CD4-positive, alpha-beta T cell treated with Interleukin-1 beta for 1 hour (primary cell): ENCODE measurements around the gene CD55.

ENCODE experiments used
- DNase-seq, 2 donors: peaks; one replicate each; pipeline ENCODE4 v3.0.0-alpha.2; 2020 to 2022

Gene CD55

DNA sequence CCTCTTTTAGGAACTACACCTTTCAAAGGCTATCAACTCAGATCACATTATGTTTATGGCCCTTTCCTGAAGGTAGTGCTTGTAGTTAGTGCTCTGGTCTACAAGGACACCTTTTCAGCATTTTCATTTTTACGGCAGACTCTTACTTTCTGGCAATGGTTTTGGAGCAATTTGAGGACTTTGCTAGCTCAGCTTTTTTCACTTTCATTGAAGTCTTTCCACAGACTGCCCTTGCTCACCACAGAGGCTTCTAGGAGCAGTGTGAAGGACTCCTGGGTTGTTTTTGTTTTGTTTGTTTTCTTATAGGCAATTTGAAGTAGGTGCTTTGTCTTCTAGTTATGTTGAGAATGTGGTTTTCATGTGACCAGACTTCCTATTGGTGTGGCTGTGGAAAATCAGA lies 43.1 kb downstream of the CD55 start:
- no peak for DNase-seq

GRCh38 chr1:207365063-207365462 lies 43.6 kb downstream of the CD55 start:
- DNase-seq: no peak

DNA sequence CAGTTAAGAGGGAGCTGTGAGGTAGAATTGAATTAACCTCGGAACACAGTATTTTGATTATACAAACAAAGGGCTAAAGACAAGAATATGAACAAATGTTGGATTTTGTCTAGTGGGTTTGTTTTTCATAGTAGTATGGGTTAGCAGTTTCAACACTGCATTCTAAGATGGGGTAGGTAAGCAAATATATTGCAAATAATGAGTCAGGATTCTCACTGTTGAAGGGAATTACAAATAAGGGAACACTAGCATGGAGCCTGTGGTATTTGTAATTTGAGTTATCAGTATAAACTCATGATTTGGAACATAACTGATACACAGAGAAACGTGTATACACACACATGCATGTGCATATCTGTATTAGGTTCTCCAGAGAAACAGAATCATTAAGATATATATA lies 44.5 kb downstream of the CD55 start:
- no peak for DNase-seq

- no peak for DNase-seq
Measured at GRCh38 chr1:207388721-207389120, 67.2 kb downstream of the CD55 start.

- DNase-seq: no peak
Measured at GRCh38 chr1:207389728-207390464, 68.4 kb downstream of the CD55 start.

DNA sequence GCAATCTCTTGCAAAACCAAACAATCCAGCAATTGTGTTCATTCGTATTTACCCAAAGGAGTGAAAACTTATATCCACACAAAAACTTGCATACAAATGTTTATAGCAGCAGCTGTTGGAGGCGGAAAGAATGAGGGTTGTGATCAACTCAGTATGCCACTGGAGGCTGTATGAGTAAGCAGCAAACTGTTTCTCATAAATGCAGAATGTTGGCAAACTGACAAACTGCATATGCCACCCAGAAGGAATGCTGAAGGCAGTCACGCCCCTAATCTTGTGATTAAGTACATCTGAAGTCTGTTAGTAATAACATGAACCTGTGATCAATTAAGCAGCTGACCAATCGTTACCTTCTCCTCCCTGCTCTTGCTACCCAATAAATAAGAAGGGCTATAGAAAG lies 72.1 kb downstream of the CD55 start:
- DNase-seq: no peak

- no peak for DNase-seq
Measured at GRCh38 chr1:207396168-207396746, 74.8 kb downstream of the CD55 start.

GRCh38 chr1:207397525-207397926 lies 76.0 kb downstream of the CD55 start:
- no peak for DNase-seq

DNA sequence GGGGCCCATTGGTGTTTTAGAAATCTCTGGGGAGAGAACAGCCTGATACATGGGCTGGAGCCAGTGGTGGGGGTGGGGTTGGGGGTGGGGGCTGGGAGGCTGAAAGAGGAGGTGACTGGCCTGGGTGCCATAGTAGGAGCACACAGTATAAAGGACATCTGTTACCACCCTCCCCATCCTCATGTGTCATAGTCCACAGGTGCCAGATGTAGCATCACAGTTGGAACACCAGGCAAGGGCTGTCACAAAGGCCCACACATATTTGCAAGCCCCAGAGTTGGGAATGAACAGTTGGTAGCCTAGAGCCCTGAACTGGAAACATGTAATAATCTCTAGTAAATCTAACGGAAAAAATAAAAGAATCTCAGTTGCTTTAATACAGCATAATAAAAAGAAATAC lies 77.5 kb downstream of the CD55 start:
- DNase-seq: no peak

DNA sequence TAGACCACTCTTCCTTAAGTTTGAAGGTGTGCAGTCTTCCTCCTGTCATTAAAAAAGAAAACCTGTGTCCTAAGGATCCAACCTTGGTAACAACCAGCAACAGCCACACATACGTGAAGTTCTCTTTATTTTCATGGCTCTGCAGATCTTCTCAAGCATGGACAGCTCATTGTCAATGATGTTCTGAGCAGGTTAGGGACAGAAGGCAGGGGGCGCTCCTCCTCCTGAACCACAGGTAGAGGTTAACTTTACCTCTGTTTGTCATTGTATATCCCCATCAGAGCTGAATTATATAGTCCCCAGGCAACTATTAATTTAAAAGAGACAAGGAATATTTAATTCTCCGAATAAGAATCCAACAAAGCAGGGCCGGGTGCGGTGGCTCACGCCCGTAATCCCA lies 80.1 kb downstream of the CD55 start:
- no peak for DNase-seq

GRCh38 chr1:207402744-207403143 lies 81.3 kb downstream of the CD55 start:
- DNase-seq: no peak

DNA sequence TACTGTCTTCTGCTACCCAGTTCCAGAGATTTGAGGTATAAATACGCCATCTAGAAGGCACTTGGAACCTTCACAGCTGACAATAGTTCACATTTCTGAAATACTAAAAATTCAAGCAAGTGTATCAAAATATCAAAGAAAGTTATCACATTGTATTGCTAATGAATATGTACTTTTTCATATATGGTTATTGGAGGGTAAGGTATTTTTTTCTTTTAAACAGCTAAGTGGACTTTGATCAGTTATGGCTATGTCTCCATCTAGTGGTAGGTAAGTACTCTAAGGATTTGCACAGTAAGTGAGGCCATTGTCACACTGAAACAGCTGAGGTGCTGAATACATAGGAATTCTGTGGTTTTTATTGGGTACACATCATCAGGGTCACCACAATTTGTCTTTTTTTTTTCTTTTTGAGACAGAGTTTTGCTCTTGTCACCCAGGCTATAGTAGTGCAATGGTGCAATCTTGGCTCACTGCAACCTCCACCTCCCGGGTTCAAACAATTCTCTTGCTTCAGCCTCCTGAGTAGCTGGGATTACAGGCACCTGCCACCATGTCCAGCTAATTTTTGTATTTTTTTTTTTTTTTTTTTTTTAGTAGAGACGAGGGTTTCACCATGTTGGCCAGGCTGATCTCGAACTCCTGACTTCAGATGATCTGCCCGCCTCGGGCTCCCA lies 83.5 kb downstream of the CD55 start:
- peak in 1 of 2 donors; percentile 58 for DNase-seq

DNA sequence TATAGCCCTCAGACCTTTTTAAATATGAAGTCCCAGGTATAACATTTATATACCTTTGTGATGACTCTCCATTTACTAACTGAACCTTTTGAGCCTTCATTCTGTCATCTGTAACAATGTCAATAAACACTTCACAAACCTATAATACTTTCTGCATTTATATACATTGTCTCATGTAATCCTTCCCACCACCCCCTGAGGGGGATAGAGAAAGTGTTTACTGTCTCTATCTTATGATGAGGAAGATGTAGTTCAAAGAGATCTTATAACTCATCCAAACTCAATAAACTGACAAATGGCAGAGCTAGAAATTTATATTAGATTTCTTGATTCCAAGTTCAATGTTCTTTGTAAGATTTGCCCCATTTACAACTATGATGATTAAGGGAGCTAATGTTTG lies 84.3 kb downstream of the CD55 start:
- no peak for DNase-seq

DNA sequence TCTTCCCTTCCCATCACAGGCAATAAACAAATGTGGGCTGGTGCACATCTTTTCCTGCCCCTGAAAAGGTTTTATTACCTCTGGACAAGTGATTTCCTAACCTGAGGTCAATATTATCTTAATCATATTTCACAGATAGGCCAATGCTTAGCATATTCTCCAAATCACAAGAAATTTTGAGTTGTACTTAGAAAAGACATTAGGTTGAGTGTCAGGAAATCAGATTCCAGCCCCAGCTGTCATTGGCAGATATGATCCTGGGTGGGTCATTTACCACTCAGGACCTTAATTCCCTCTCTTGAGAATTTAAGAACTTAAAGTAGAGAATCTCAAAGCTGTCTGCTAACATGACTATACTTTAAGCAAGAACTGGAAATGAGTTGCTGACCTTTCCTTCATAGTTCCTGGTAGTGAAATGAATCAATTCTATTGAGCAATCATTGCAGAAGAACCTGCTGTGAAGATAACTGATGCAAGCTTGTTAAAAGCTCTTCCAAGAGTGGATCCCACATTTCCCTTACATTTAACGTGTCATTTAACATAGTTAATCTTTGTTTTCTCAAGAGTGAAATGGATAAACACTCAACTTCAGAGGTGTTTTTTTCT lies 86.3 kb downstream of the CD55 start:
- no peak for DNase-seq
